Stimulated activated CD8-positive, alpha-beta memory T cell treated with anti-CD3 and anti-CD28 coated beads, Interleukin-12 subunit alpha, Interleukin-12 subunit beta, amount 100 ng/mL, for 24 hours (primary cell): ENCODE results near the gene ZNF407.

Source experiments
- DNase-seq: peaks from one replicate; pipeline ENCODE4 v3.0.0-alpha.2; 2020; ENCODE audit errors: extremely low read depth

Gene ZNF407

GRCh38 chr18:74722237-74722636 lies 124.6 kb downstream of the ZNF407 start:
- DNase-seq = no peak

GRCh38 chr18:74724186-74724585 lies 126.5 kb downstream of the ZNF407 start:
- no peak for DNase-seq

- DNase-seq = no peak
Observed at GRCh38 chr18:74725690-74726089, 128.0 kb downstream of the ZNF407 start.

- DNase-seq = no peak
Observed at GRCh38 chr18:74728586-74728985, 130.9 kb downstream of the ZNF407 start.

GRCh38 chr18:74731097-74731496 lies 133.4 kb downstream of the ZNF407 start:
- DNase-seq = no peak

GRCh38 chr18:74732380-74732779 lies 134.7 kb downstream of the ZNF407 start:
- DNase-seq = no peak

- DNase-seq = no peak
Observed at GRCh38 chr18:74733598-74733997, 135.9 kb downstream of the ZNF407 start.

- DNase-seq = no peak
Observed at GRCh38 chr18:74734013-74734444, 136.4 kb downstream of the ZNF407 start.

- DNase-seq = no peak
Observed at GRCh38 chr18:74739926-74740325, 142.3 kb downstream of the ZNF407 start.

GRCh38 chr18:74742573-74743243 lies 145.0 kb downstream of the ZNF407 start:
- DNase-seq = no peak

- no peak for DNase-seq
Observed at GRCh38 chr18:74745633-74746403, 148.1 kb downstream of the ZNF407 start.

GRCh38 chr18:74748809-74749208 lies 151.1 kb downstream of the ZNF407 start:
- DNase-seq = no peak

- no peak for DNase-seq
Observed at GRCh38 chr18:74758995-74759394, 161.3 kb downstream of the ZNF407 start.

- DNase-seq = no peak
Observed at GRCh38 chr18:74760026-74760425, 162.4 kb downstream of the ZNF407 start.

GRCh38 chr18:74760436-74760835 lies 162.8 kb downstream of the ZNF407 start:
- no peak for DNase-seq

- no peak for DNase-seq
Observed at GRCh38 chr18:74766251-74766650, 168.6 kb downstream of the ZNF407 start.

GRCh38 chr18:74768096-74768495 lies 170.4 kb downstream of the ZNF407 start:
- DNase-seq = no peak

GRCh38 chr18:74773171-74773624 lies 175.5 kb downstream of the ZNF407 start:
- no peak for DNase-seq

GRCh38 chr18:74774486-74774885 lies 176.8 kb downstream of the ZNF407 start:
- no peak for DNase-seq

- DNase-seq = no peak
Observed at GRCh38 chr18:74775239-74775638, 177.6 kb downstream of the ZNF407 start.

- no peak for DNase-seq
Observed at GRCh38 chr18:74778191-74778847, 180.6 kb downstream of the ZNF407 start.

- no peak for DNase-seq
Observed at GRCh38 chr18:74784752-74785151, 187.1 kb downstream of the ZNF407 start.

GRCh38 chr18:74785632-74786031 lies 188.0 kb downstream of the ZNF407 start:
- no peak for DNase-seq
